ENCODE results near the gene TENM4. TPM values are rescaled to one million over a fixed set of nuclear protein-coding genes. Genes with fewer than 3 reads are reported as not detected.

TENM4 gene
- polyA plus RNA-seq, 1 experiment, result 0.39 TPM

- DNase-seq (ENCODE audit: low read depth), result no peak
- H3K4me3 ChIP-seq (ENCODE audit: low read depth, low read length), result no peak overlapping the region
- no peaks in the 10 kb centered on the region; the same call in 1 of the 2 replicates for H3K27me3 ChIP-seq (ENCODE audit: control insufficient read depth, insufficient read depth, low read length)
- ChIA-PET CTCF (no interaction called here), POLR2A (no interaction called here)
- no peak for TF ChIP-seq CTCF (IDR thresholded peaks at IDR 0.05; ENCODE audit: insufficient read depth, low read depth, low read length)
- no peaks in the 10 kb centered on the region for H3K36me3 ChIP-seq (ENCODE audit: control insufficient read depth, insufficient read depth, low read length)
Observed at GRCh38 chr11:79397252-79397651, 43.6 kb downstream of the TENM4 start.

GRCh38 chr11:79396674-79397073 lies 44.2 kb downstream of the TENM4 start:
- ChIA-PET CTCF (no interaction called here), POLR2A (no interaction called here)
- Histone ChIP-seq H3K4me3 (ENCODE audit: low read depth, low read length) (no peak overlapping the region), H3K27me3 (ENCODE audit: control insufficient read depth, insufficient read depth, low read length) (no peaks in the 10 kb centered on the region; the same call in 1 of the 2 replicates), H3K36me3 (ENCODE audit: control insufficient read depth, insufficient read depth, low read length) (no peaks in the 10 kb centered on the region)
- no peak for DNase-seq (ENCODE audit: low read depth)
- TF ChIP-seq CTCF (IDR thresholded peaks at IDR 0.05; ENCODE audit: insufficient read depth, low read depth, low read length), result no peak

- Histone ChIP-seq H3K36me3 (ENCODE audit: control insufficient read depth, insufficient read depth, low read length) (no peaks in the 10 kb centered on the region), H3K27me3 (ENCODE audit: control insufficient read depth, insufficient read depth, low read length) (no peaks in the 10 kb centered on the region), H3K4me3 (ENCODE audit: low read depth, low read length) (no peak overlapping the region)
- TF ChIP-seq CTCF (IDR thresholded peaks at IDR 0.05; ENCODE audit: insufficient read depth, low read depth, low read length), result no peak
- POLR2A ChIA-PET, result no interaction called here
- no peak for DNase-seq (ENCODE audit: low read depth)
- CTCF ChIA-PET, result no interaction called here
Observed at GRCh38 chr11:79396001-79396400, 44.8 kb downstream of the TENM4 start.

- no peak for DNase-seq (ENCODE audit: low read depth)
- CTCF ChIA-PET, result no interaction called here
- POLR2A ChIA-PET, result no interaction called here
Observed at GRCh38 chr11:79393362-79394043, 47.3 kb downstream of the TENM4 start.

GRCh38 chr11:79392161-79392560 lies 48.7 kb downstream of the TENM4 start:
- no peaks in the 10 kb centered on the region for H3K36me3 ChIP-seq (ENCODE audit: control insufficient read depth, insufficient read depth, low read length)
- H3K4me3 ChIP-seq (ENCODE audit: low read depth, low read length), result no peak overlapping the region
- no peak for TF ChIP-seq CTCF (IDR thresholded peaks at IDR 0.05; ENCODE audit: insufficient read depth, low read depth, low read length)
- no peaks in the 10 kb centered on the region for H3K27me3 ChIP-seq (ENCODE audit: control insufficient read depth, insufficient read depth, low read length)
- DNase-seq (ENCODE audit: low read depth), result no peak
- ChIA-PET CTCF (no interaction called here), POLR2A (no interaction called here)

More at GRCh38 chr11:79393362-79394043, 47.3 kb downstream of the TENM4 start:
- H3K4me3 ChIP-seq (ENCODE audit: low read depth, low read length), result no peak overlapping the region
- H3K27me3 ChIP-seq (ENCODE audit: control insufficient read depth, insufficient read depth, low read length), result no peaks in the 10 kb centered on the region
- no peaks in the 10 kb centered on the region for H3K36me3 ChIP-seq (ENCODE audit: control insufficient read depth, insufficient read depth, low read length)
- TF ChIP-seq CTCF (IDR thresholded peaks at IDR 0.05; ENCODE audit: insufficient read depth, low read depth, low read length), result no peak

All from BJ (cell line).